CD14-positive monocyte (primary cell): ENCODE data around the gene ETS1. TPM values are rescaled to one million over a fixed set of nuclear protein-coding genes. Genes with fewer than 3 reads are reported as not detected.

ENCODE experiments used
- DNase-seq, 3 donors: peaks; one replicate each; pipeline ENCODE4 v3.0.0-alpha.2; 2011 to 2022
- H2AFZ ChIP-seq: 2 replicates; pipeline ENCODE4 v1.6.0; 2012; ENCODE audit warnings: mild to moderate bottlenecking, low read depth, low read length, inconsistent platforms; ENCODE audit not compliant: insufficient read depth, poor library complexity, severe bottlenecking
- H3K27ac ChIP-seq, 2 donors: 1 replicate in 1 of 2; 2 replicates in 1 of 2; pipeline ENCODE4 v1.5.1; 2012 to 2013; ENCODE audit warnings: low read length in 2 of 2, control low read depth in 1 of 2, inconsistent platforms in 1 of 2, low read depth in 1 of 2, mild to moderate bottlenecking in 1 of 2
- H3K27me3 ChIP-seq, 2 donors: one replicate each; pipeline versions ENCODE4 v1.6.0 to v1.6.1; 2011 to 2013; ENCODE audit warnings: low read length in 2 of 2; ENCODE audit not compliant: control insufficient read depth in 2 of 2, insufficient read depth in 2 of 2
- H3K36me3 ChIP-seq, 2 donors: replicated peaks in 1 of 2; 1 replicate in 1 of 2; 2 replicates in 1 of 2; pipeline versions ENCODE4 v1.5.1 to v1.6.1; 2012 to 2013; ENCODE audit warnings: low read length in 2 of 2, control low read depth in 1 of 2, inconsistent platforms in 1 of 2, mild to moderate bottlenecking in 1 of 2; ENCODE audit not compliant: insufficient read depth in 2 of 2, control insufficient read depth in 1 of 2
- H3K4me1 ChIP-seq, 2 donors: 1 replicate in 1 of 2; 2 replicates in 1 of 2; pipeline versions ENCODE4 v1.5.1 to v1.6.1; 2012 to 2013; ENCODE audit warnings: low read length in 2 of 2, control low read depth in 1 of 2, inconsistent platforms in 1 of 2, mild to moderate bottlenecking in 1 of 2, moderate library complexity in 1 of 2; ENCODE audit not compliant: insufficient read depth in 2 of 2, control insufficient read depth in 1 of 2
- H3K4me2 ChIP-seq: replicated peaks from 2 replicates; pipeline ENCODE3; 2012; ENCODE audit warnings: low read length, moderate library complexity, mild to moderate bottlenecking; ENCODE audit not compliant: poor library complexity, severe bottlenecking; ENCODE audit errors: extremely low read depth
- H3K4me3 ChIP-seq, 3 experiments: fragments of 200-600 bp in 1 of 3; sonication (generic) in 1 of 3; replicated peaks in 1 of 3; 1 replicate in 2 of 3; 2 replicates in 1 of 3; pipeline ENCODE4 v1.5.1; 2011 to 2013; ENCODE audit warnings: low read length in 3 of 3, mild to moderate bottlenecking in 3 of 3, control low read depth in 2 of 3, low read depth in 2 of 3, inconsistent platforms in 1 of 3, moderate library complexity in 1 of 3
- H3K79me2 ChIP-seq: 2 replicates; pipeline ENCODE4 v1.6.0; 2012; ENCODE audit warnings: mild to moderate bottlenecking, control low read depth, inconsistent platforms, low read length, moderate library complexity; ENCODE audit not compliant: insufficient read depth
- H3K9ac ChIP-seq: 2 replicates; pipeline ENCODE4 v1.6.0; 2017; ENCODE audit warnings: low read length, mild to moderate bottlenecking; ENCODE audit not compliant: insufficient read depth, poor library complexity, severe bottlenecking
- H3K9me3 ChIP-seq, 2 donors: replicated peaks in 1 of 2; 1 replicate in 1 of 2; 2 replicates in 1 of 2; pipeline versions ENCODE4 v1.5.1 to v1.6.1; 2012 to 2013; ENCODE audit warnings: low read length in 2 of 2, control low read depth in 1 of 2; ENCODE audit not compliant: control insufficient read depth in 1 of 2, insufficient read depth in 1 of 2
- H4K20me1 ChIP-seq: 2 replicates; pipeline ENCODE4 v1.6.0; 2012; ENCODE audit warnings: mild to moderate bottlenecking, low read length, control low read depth, moderate library complexity; ENCODE audit not compliant: insufficient read depth
- H3K27ac Mint-ChIP-seq, 7 donors: one replicate each; pipeline ENCODE4 v1.8.0; 2020; ENCODE audit warnings: mild to moderate bottlenecking in 7 of 7, mixed read lengths in 7 of 7, moderate library complexity in 6 of 7, inconsistent platforms in 2 of 7
- H3K27me3 Mint-ChIP-seq, 3 donors: one replicate each; pipeline ENCODE4 v1.8.0; 2021 to 2022; ENCODE audit warnings: low read depth in 3 of 3, mild to moderate bottlenecking in 3 of 3, mixed read lengths in 3 of 3, moderate library complexity in 3 of 3, inconsistent platforms in 1 of 3
- H3K36me3 Mint-ChIP-seq, 2 donors: one replicate each; pipeline ENCODE4 v1.8.0; 2020; ENCODE audit warnings: mixed read lengths in 2 of 2, inconsistent platforms in 1 of 2, mild to moderate bottlenecking in 1 of 2
- H3K4me1 Mint-ChIP-seq: one replicate; pipeline ENCODE4 v1.8.0; 2020; ENCODE audit warnings: mild to moderate bottlenecking, mixed read lengths
- H3K4me3 Mint-ChIP-seq, 2 donors: one replicate each; pipeline ENCODE4 v1.8.0; 2020; ENCODE audit warnings: mild to moderate bottlenecking in 2 of 2, mixed read lengths in 2 of 2, moderate library complexity in 1 of 2
- H3K9me3 Mint-ChIP-seq, 7 donors: one replicate each; pipeline ENCODE4 v1.8.0; 2020 to 2022; ENCODE audit warnings: mixed read lengths in 7 of 7, mild to moderate bottlenecking in 6 of 7, moderate library complexity in 6 of 7, inconsistent platforms in 2 of 7
- CTCF ChIP-seq: fragments of 200-600 bp; IDR thresholded peaks from one replicate; pipeline ENCODE4 v1.8.0; 2022; ENCODE audit warnings: antibody characterized with exemption, mild to moderate bottlenecking
- WGBS: methylation state at CpG from one replicate; pipeline ENCODE4 v1.1.5; 2013; ENCODE audit warnings: missing lambda C conversion rate; ENCODE audit not compliant: insufficient coverage; 5-methylcytosine and 5-hydroxymethylcytosine counted together
- intact Hi-C, 2 donors: fragments of 100-400 bp; cut with micrococcal nuclease; formaldehyde crosslinking; loops; one replicate each; pipeline versions ENCODE4 v1.15.0 to v1.15.1; 2023
- polyA plus RNA-seq, 3 donors: library from polyadenylated mRNA; depleted of rRNA in 1 of 3; unstranded in 2 of 3; stranded (reverse) in 1 of 3; fragments of 300-500 nt in 2 of 3; fragments of >200 nt in 1 of 3; fragmentation: Illumina TruSeq in 2 of 3; gene quantifications; 1 replicate in 2 of 3; 2 replicates in 1 of 3; pipeline ENCODE4 v1.2.3, GENCODE V29; 2012 to 2021

Gene ETS1
- polyA plus RNA-seq, 3 donors = 0.67 to 1.6 (median 1.6) TPM

- H3K36me3 Mint-ChIP-seq = peaks cover 37 to 55% of the 10 kb centered on the region in 2 donors
Observed at GRCh38 chr11:128464878-128465450, 122.4 kb downstream of the ETS1 start.

GRCh38 chr11:128463979-128464378 is 123.4 kb downstream of the ETS1 start:
- H3K27me3 Mint-ChIP-seq = peaks cover 1 to 2% (median 1%) of the 10 kb centered on the region in 3 donors
- H3K4me3 Mint-ChIP-seq = no peak overlapping the region
- H3K4me3 ChIP-seq = no peak overlapping the region
- H2AFZ ChIP-seq = no peak overlapping the region
- no peaks in the 10 kb centered on the region for H3K9me3 ChIP-seq
- no peaks in the 10 kb centered on the region for H3K27me3 ChIP-seq
- H4K20me1 ChIP-seq = no peaks in the 10 kb centered on the region
- TF ChIP-seq CTCF = no peak
- no peak overlapping the region for H3K4me2 ChIP-seq
- no peaks in the 10 kb centered on the region for H3K4me1 ChIP-seq
- H3K9me3 Mint-ChIP-seq = no peaks in the 10 kb centered on the region
- no peak for DNase-seq
- H3K4me1 Mint-ChIP-seq = peaks cover 7% of the 10 kb centered on the region
- no peak overlapping the region for H3K9ac ChIP-seq
- peaks cover 0 to 44% of the 10 kb centered on the region in 2 donors for H3K36me3 ChIP-seq
- peaks cover 40 to 53% of the 10 kb centered on the region in 2 donors for H3K36me3 Mint-ChIP-seq
- WGBS = no CpG with 5 or more reads among the region's 3 CpGs
- intact Hi-C loops = no loop called here
- no peak overlapping the region for H3K27ac ChIP-seq
- no peaks in the 10 kb centered on the region for H3K79me2 ChIP-seq
- H3K27ac Mint-ChIP-seq = no peak overlapping the region

More at GRCh38 chr11:128464878-128465450, 122.4 kb downstream of the ETS1 start:
- peaks cover 0 to 40% of the 10 kb centered on the region in 2 donors for H3K36me3 ChIP-seq
- no peak overlapping the region for H3K27ac Mint-ChIP-seq
- no peak overlapping the region for H2AFZ ChIP-seq
- WGBS = 76% methylated on average over 10 of the region's 10 CpGs
- DNase-seq = no peak
- no peak for TF ChIP-seq CTCF
- H3K79me2 ChIP-seq = no peaks in the 10 kb centered on the region
- H4K20me1 ChIP-seq = no peaks in the 10 kb centered on the region
- no peaks in the 10 kb centered on the region for H3K9me3 ChIP-seq
- H3K27me3 Mint-ChIP-seq = peaks cover under 1 to 2% (median 1%) of the 10 kb centered on the region in 3 donors
- H3K4me2 ChIP-seq = no peak overlapping the region
- H3K27ac ChIP-seq = no peak overlapping the region
- H3K27me3 ChIP-seq = no peaks in the 10 kb centered on the region
- no peak overlapping the region for H3K4me3 ChIP-seq
- no peaks in the 10 kb centered on the region for H3K4me1 ChIP-seq
- no peak overlapping the region for H3K9ac ChIP-seq
- no peaks in the 10 kb centered on the region for H3K9me3 Mint-ChIP-seq
- intact Hi-C loops = no loop called here
- H3K4me1 Mint-ChIP-seq = peaks cover 7% of the 10 kb centered on the region
- H3K4me3 Mint-ChIP-seq = no peak overlapping the region
